SK-N-SH (cell line): Measurements from ENCODE around the gene TMEM163. TPM values are rescaled to one million over a fixed set of nuclear protein-coding genes. Genes with fewer than 3 reads are reported as not detected.

ENCODE experiments used
- CTCF ChIA-PET: fragments of 300-600, 350-600 bp; formaldehyde crosslinking; extraction: SDS; loops from one replicate; lab custom pipeline; 2021; lab: Yijun Ruan, JAX
- POLR2A ChIA-PET: fragments of 350-600 bp; sonication (Branson Sonifier 250); formaldehyde crosslinking; extraction: SDS; loops from one replicate; lab custom pipeline; 2020; ENCODE audit warnings: antibody characterized with exemption, inconsistent platforms; lab: Yijun Ruan, JAX
- DNase-seq: peaks from one replicate; pipeline ENCODE4 v3.0.0; 2012
- H2AFZ ChIP-seq: fragments of 200-600 bp; sonication (generic); 2 replicates; pipeline ENCODE4 v1.8.1; 2016; ENCODE audit warnings: antibody characterized with exemption, mild to moderate bottlenecking, low read depth
- H3F3A ChIP-seq: fragments of 200-600 bp; sonication (generic); replicated peaks from 2 replicates; pipeline ENCODE3; 2016; ENCODE audit warnings: antibody characterized with exemption, mild to moderate bottlenecking; ENCODE audit not compliant: insufficient read depth
- H3K27ac ChIP-seq, 2 experiments: fragments of 200-500 bp in 1 of 2; fragments of 200-600 bp in 1 of 2; sonication (Bioruptor generic) in 1 of 2; sonication (generic), shearing (Covaris generic) in 1 of 2; 2 replicates each; pipeline versions ENCODE4 v1.5.1 to v1.6.1; 2014 to 2016; ENCODE audit warnings: low read depth in 2 of 2, inconsistent platforms in 1 of 2, low read length in 1 of 2, mild to moderate bottlenecking in 1 of 2, mixed read lengths in 1 of 2
- H3K27me3 ChIP-seq: fragments of 200-600 bp; sonication (generic), shearing (Covaris generic); 2 replicates; pipeline ENCODE4 v1.6.1; 2016; ENCODE audit warnings: mixed run types; ENCODE audit not compliant: insufficient read depth
- H3K36me3 ChIP-seq, 2 experiments: fragments of 200-500 bp in 1 of 2; fragments of 200-600 bp in 1 of 2; sonication (Bioruptor generic) in 1 of 2; sonication (generic) in 1 of 2; replicated peaks in 1 of 2; 2 replicates each; pipeline versions ENCODE3 to v1.5.1; 2014 to 2016; ENCODE audit warnings: low read length in 1 of 2, mild to moderate bottlenecking in 1 of 2; ENCODE audit not compliant: insufficient read depth in 2 of 2, control insufficient read depth in 1 of 2
- H3K4me1 ChIP-seq, 2 experiments: fragments of 200-500 bp in 1 of 2; fragments of 200-600 bp in 1 of 2; sonication (Bioruptor generic) in 1 of 2; sonication (generic), shearing (Covaris generic) in 1 of 2; 2 replicates each; pipeline versions ENCODE4 v1.5.1 to v1.6.1; 2014 to 2016; ENCODE audit warnings: low read depth in 1 of 2, low read length in 1 of 2, mixed run types in 1 of 2; ENCODE audit not compliant: insufficient read depth in 2 of 2, control insufficient read depth in 1 of 2
- H3K4me2 ChIP-seq: fragments of 200-600 bp; sonication (generic), shearing (Covaris generic); 2 replicates; pipeline ENCODE4 v1.6.1; 2017; ENCODE audit warnings: mixed run types
- H3K4me3 ChIP-seq, 2 experiments: fragments of 200-500 bp in 1 of 2; fragments of 200-600 bp in 1 of 2; sonication (Bioruptor generic) in 1 of 2; sonication (generic), shearing (Covaris generic) in 1 of 2; 2 replicates each; pipeline versions ENCODE4 v1.5.1 to v1.8.1; 2014 to 2016; ENCODE audit warnings: low read depth in 2 of 2, inconsistent platforms in 1 of 2, low read length in 1 of 2, mild to moderate bottlenecking in 1 of 2, mixed read lengths in 1 of 2, moderate library complexity in 1 of 2
- H3K79me2 ChIP-seq: fragments of 200-600 bp; sonication (generic); 2 replicates; pipeline ENCODE4 v1.8.1; 2017; ENCODE audit warnings: mild to moderate bottlenecking; ENCODE audit not compliant: insufficient read depth
- H3K9ac ChIP-seq: fragments of 200-600 bp; sonication (generic); 2 replicates; pipeline ENCODE4 v1.6.1; 2017; ENCODE audit warnings: mixed run types
- H3K9me2 ChIP-seq: fragments of 200-600 bp; sonication (generic); 2 replicates; pipeline ENCODE4 v1.6.1; 2017; ENCODE audit warnings: mixed run types
- H3K9me3 ChIP-seq: fragments of 200-600 bp; sonication (generic); 2 replicates; pipeline ENCODE4 v1.6.1; 2017; ENCODE audit warnings: mixed run types, mild to moderate bottlenecking, moderate library complexity
- H4K20me1 ChIP-seq: fragments of 200-600 bp; sonication (generic); 2 replicates; pipeline ENCODE4 v1.6.1; 2017; ENCODE audit warnings: mild to moderate bottlenecking, mixed run types; ENCODE audit not compliant: insufficient read depth
- CHD2 ChIP-seq: fragments of 150-350 bp; IDR thresholded peaks from 2 replicates; pipeline ENCODE4 v1.6.1; 2018; ENCODE audit warnings: low read length; ENCODE audit not compliant: partially characterized antibody
- CTCF ChIP-seq: fragments of 200-600 bp; sonication (generic); IDR thresholded peaks from 2 replicates; pipeline ENCODE4 v1.6.1; 2017; ENCODE audit warnings: antibody characterized with exemption, mild to moderate bottlenecking, moderate library complexity
- EP300 ChIP-seq, 2 experiments: IDR thresholded peaks; 2 replicates each; pipeline versions ENCODE4 v1.4.0 to v1.6.1; 2012; ENCODE audit warnings: borderline replicate concordance in 1 of 2, low read depth in 1 of 2, low read length in 1 of 2
- EZH2phosphoT487 ChIP-seq: fragments of 200-600 bp; sonication (generic); IDR thresholded peaks from 2 replicates; pipeline ENCODE4 v1.6.1; 2017; ENCODE audit warnings: low read depth, mixed run types, mild to moderate bottlenecking, antibody characterized with exemption, moderate library complexity, borderline replicate concordance
- FOXJ3 ChIP-seq: sonication (generic); formaldehyde crosslinking; IDR thresholded peaks from 2 replicates; pipeline ENCODE4 v1.5.1; 2020; ENCODE audit warnings: mild to moderate bottlenecking, missing genetic modification reagents
- FOXM1 ChIP-seq: IDR thresholded peaks from 2 replicates; pipeline ENCODE4 v1.4.0; 2012; ENCODE audit warnings: low read depth, mild to moderate bottlenecking
- GABPA ChIP-seq: IDR thresholded peaks from 2 replicates; pipeline ENCODE4 v1.4.0; 2012; ENCODE audit warnings: low read depth, mild to moderate bottlenecking
- GATA2 ChIP-seq: sonication (generic); formaldehyde crosslinking; IDR thresholded peaks from 2 replicates; pipeline ENCODE4 v1.5.0; 2020; ENCODE audit warnings: mild to moderate bottlenecking, missing genetic modification reagents
- MXI1 ChIP-seq: IDR thresholded peaks from 2 replicates; pipeline ENCODE4 v1.6.1; 2012; ENCODE audit warnings: mild to moderate bottlenecking, low read depth, low read length, improper control_type of control experiment
- POLR2AphosphoS5 ChIP-seq: IDR thresholded peaks from 2 replicates; pipeline ENCODE4 v1.6.1; 2012; ENCODE audit warnings: low read depth, low read length
- RCOR1 ChIP-seq: fragments of 150-350 bp; IDR thresholded peaks from 2 replicates; pipeline ENCODE4 v1.6.1; 2017; ENCODE audit warnings: antibody characterized with exemption, low read length
- RFX5 ChIP-seq: IDR thresholded peaks from 2 replicates; pipeline ENCODE4 v1.6.1; 2012; ENCODE audit warnings: mild to moderate bottlenecking, improper control_type of control experiment, low read length
- RXRA ChIP-seq: IDR thresholded peaks from 2 replicates; pipeline ENCODE4 v1.4.0; 2012; ENCODE audit warnings: low read depth, mild to moderate bottlenecking, borderline replicate concordance
- TAF1 ChIP-seq: IDR thresholded peaks from 2 replicates; pipeline ENCODE4 v1.6.1; 2012; ENCODE audit warnings: low read depth, mild to moderate bottlenecking, low read length, moderate library complexity, borderline replicate concordance
- TCF12 ChIP-seq: IDR thresholded peaks from 2 replicates; pipeline ENCODE4 v1.4.0; 2012
- USF2 ChIP-seq: fragments of 150-350 bp; IDR thresholded peaks from 2 replicates; pipeline ENCODE4 v1.6.1; 2017; ENCODE audit warnings: antibody characterized with exemption, low read length, low read depth, borderline replicate concordance
- YY1 ChIP-seq: IDR thresholded peaks from 2 replicates; pipeline ENCODE4 v1.4.0; 2012; ENCODE audit warnings: low read depth, mild to moderate bottlenecking
- WGBS: methylation state at CpG from one replicate; pipeline ENCODE4 v1.1.6; 2017; ENCODE audit warnings: low lambda C conversion rate; 5-methylcytosine and 5-hydroxymethylcytosine counted together
- polyA plus RNA-seq, 3 experiments: library from polyadenylated mRNA; depleted of rRNA; stranded (reverse); fragments of >200 nt; gene quantifications; 2 replicates each; pipeline ENCODE4 v1.2.3, GENCODE V29; 2012
- TF ChIP-seq, protein P1 (sequence below): IDR thresholded peaks from 2 replicates; pipeline ENCODE4; 2012

Gene TMEM163
- polyA plus RNA-seq, 1 of the 3 experiments (the other 2 are of a cell fraction): not detected

DNA sequence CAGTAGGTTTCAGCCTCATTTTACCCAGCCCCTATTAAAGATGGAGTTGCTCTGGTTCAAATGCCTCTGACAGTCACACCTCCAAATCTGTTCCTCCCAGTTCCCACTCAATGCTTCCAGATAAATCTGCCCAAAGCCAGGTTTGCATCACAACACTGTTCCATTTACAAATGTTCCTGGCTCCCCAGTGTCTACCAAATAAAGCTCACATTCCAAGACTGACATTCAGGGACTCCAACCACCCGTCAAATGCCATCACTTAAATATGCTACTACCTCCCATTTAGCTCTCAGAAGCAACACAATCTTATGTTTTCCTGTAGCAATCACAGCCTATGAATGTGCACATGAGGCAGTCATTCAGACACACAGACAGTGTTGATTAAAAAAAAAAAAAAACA, 127.3 kb downstream of the TMEM163 start:
- H3F3A ChIP-seq: no peaks in the 10 kb centered on the region
- H3K4me2 ChIP-seq: no peak overlapping the region
- no peak overlapping the region for H3K9ac ChIP-seq
- H2AFZ ChIP-seq: no peak overlapping the region
- H3K27me3 ChIP-seq: no peaks in the 10 kb centered on the region
- no peaks in the 10 kb centered on the region for H4K20me1 ChIP-seq
- H3K79me2 ChIP-seq: no peaks in the 10 kb centered on the region
- ChIA-PET CTCF (no interaction called here), POLR2A (no interaction called here)
- 0% methylated on average over 1 of the region's 1 CpG for WGBS
- H3K4me3 ChIP-seq: no peak overlapping the region
- TF ChIP-seq, protein P1, sequence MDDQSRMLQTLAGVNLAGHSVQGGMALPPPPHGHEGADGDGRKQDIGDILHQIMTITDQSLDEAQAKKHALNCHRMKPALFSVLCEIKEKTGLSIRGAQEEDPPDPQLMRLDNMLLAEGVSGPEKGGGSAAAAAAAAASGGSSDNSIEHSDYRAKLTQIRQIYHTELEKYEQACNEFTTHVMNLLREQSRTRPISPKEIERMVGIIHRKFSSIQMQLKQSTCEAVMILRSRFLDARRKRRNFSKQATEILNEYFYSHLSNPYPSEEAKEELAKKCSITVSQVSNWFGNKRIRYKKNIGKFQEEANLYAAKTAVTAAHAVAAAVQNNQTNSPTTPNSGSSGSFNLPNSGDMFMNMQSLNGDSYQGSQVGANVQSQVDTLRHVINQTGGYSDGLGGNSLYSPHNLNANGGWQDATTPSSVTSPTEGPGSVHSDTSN: no peak
- TF ChIP-seq GATA2 (no peak), FOXJ3 (CRISPR knock-in tag) (no peak), CHD2 (no peak), RFX5 (no peak), GABPA (no peak), RCOR1 (no peak), RXRA (no peak), CTCF (no peak), EZH2phosphoT487 (no peak), YY1 (no peak)
- no peaks in the 10 kb centered on the region for H3K9me3 ChIP-seq
- no peak for DNase-seq
- H3K4me1 ChIP-seq: no peaks in the 10 kb centered on the region; a peak in 1 of 4 replicates
- no peaks in the 10 kb centered on the region for H3K9me2 ChIP-seq
- H3K36me3 ChIP-seq: no peaks in the 10 kb centered on the region
- no peak overlapping the region for H3K27ac ChIP-seq

- no peak for TF ChIP-seq EP300 (IDR thresholded peaks at IDR 0.05; ENCODE audit: borderline replicate concordance in 1 of 2, low read depth in 1 of 2, low read length in 1 of 2)
- TF ChIP-seq, protein P1: no peak
- TF ChIP-seq FOXM1: no peak
- TF ChIP-seq POLR2AphosphoS5: no peak
- no peak for TF ChIP-seq MXI1
- TF ChIP-seq TCF12: no peak
- no peak for TF ChIP-seq CTCF
- TF ChIP-seq USF2: no peak
- TF ChIP-seq RCOR1: no peak
- TF ChIP-seq TAF1: no peak
- TF ChIP-seq, all 33 proteins: peak for 0
- ChIA-PET CTCF (no interaction called here), POLR2A (no interaction called here)
These were observed 128.1 kb downstream of the TMEM163 start for GRCh38 chr2:134590679-134591078.

More at GRCh38 chr2:134590679-134591078, 128.1 kb downstream of the TMEM163 start:
- H3K9me3 ChIP-seq: no peaks in the 10 kb centered on the region
- no peak overlapping the region for H3K27ac ChIP-seq
- H4K20me1 ChIP-seq: no peaks in the 10 kb centered on the region
- no peaks in the 10 kb centered on the region for H3K36me3 ChIP-seq
- no peaks in the 10 kb centered on the region; a peak in 1 of 4 replicates for H3K4me1 ChIP-seq
- no peaks in the 10 kb centered on the region for H3K79me2 ChIP-seq
- no peak overlapping the region for H2AFZ ChIP-seq
- WGBS: 30% methylated on average over 1 of the region's 1 CpG
- no peaks in the 10 kb centered on the region for H3K27me3 ChIP-seq
- no peak for DNase-seq
- no peak overlapping the region for H3K4me2 ChIP-seq
- no peaks in the 10 kb centered on the region for H3F3A ChIP-seq
- H3K9me2 ChIP-seq: no peaks in the 10 kb centered on the region
- no peak overlapping the region for H3K4me3 ChIP-seq
- no peak overlapping the region for H3K9ac ChIP-seq
